HuH-7 (cell line): ENCODE results near the gene SENP7.
"Not testable (repeated sequence)": the region's sequence is repeated elsewhere in the genome, so short reads cannot be mapped to it uniquely, and the experiment has no call there.

ENCODE experiments used
- DNase-seq: peaks from one replicate; pipeline ENCODE4 v3.0.0; 2011; ENCODE audit warnings: low spot score

SENP7 gene

DNA sequence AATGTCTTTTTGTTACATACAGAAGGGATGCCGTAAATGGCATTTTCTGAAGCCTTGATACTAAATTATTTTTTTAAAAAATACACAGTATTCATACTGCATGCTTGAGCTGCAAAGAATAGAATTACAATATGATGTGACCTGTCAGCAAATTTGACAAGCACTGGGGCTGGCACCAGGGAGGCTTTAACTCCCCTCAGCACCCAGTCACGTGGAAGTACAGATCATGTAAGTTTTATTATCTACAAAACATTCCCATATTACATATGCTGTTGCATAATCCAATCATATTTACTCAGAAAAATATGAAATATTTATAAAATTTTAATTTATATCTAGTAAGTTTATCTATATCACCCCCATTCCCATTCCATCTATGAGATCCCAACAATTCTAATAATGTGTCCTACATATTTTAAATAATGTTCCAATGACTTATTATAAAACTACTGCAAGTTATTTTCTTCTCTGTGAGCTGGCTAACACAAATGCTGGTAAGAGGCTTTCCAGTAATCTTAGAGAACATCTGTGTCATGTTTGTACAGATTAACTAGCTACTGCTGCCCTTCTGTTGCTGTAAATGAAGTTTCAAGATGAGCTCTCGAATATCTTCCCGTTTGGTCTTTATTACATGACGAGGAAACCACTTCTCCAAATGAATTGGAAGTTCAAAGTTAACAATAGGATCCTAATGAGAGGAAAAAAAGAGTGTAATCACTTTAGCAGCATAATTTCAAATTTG, 187.4 kb downstream of the SENP7 start:
- DNase-seq, result no peak

DNA sequence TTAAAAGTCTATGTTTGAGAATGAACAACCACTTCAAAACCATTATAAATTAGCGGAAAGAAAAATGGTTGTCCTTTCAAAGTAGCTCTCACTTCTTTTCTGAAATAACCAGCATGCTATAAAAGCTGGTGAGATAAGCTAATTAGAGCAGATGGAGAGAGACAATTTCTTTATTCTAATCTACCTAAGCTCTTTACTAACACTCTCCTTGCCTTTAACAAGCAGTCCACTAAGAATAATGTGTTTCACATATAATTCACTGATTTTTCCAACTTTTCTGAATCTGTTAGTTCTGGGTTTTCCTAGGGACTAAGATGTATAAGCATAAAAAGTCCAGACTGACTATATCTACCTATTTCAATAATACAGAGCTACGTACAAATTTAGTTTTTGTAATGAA, 192.5 kb downstream of the SENP7 start, which contains the start of gene IMPG2:
Gene IMPG2, minus strand, starts transcription at position 101 of the 400 bp plus-strand sequence. CDS start 203 bp downstream, outside the sequence.
- no peak for DNase-seq

DNA sequence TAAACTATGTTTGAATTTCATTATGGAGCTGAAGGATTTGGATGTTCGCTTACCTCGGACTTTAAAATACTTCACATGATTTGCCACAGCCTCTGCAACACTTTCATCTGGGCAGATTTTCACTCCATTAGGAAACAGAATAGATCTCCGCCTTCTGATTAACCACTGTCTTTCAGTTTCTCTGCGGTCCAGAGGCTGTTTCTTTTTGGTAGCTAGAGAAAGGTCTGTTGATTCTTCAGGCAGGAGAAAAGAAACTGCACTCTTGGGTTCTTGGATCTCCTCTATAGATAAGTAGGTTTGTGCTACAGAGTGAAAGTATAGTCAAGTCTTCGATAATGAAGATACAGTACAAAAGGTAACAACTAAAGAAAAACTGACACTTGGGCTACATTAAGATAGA, 193.5 kb downstream of the SENP7 start:
- no peak for DNase-seq

DNA sequence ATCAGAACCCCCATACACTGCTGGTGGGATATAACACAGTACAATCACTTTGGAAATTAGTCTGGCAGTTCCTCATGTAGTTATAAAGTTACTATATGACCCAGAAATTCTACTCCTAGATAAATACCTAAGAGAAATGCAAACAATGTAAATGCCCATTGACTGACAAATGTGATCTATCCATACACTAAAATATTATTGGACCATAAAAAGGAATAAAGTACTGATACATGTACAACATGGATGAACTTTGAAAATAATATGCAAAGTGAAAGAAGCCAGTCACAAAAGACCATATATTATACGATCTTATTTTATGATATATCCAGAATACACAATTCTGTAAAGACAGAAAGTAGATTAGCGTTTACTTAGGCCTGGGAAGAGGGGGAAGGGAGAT, 200.5 kb downstream of the SENP7 start:
- DNase-seq, result no peak

DNA sequence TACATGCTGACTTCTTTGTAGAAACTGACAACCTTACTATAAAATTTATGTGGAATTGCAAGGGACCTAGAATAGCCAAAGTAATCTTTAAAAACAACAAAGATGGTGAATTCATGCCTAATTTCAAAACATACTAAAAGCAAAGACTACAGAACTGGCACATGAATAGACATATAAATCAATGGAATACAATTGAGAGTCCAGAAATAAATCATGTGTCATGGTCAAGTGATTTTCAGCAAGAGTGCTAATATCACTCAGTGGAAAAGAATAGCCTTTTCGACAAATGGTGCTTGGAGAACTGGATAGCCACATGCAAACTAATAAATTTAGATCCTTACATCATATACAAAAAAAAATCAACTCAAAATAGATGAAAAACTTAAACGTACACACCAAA, 201.3 kb downstream of the SENP7 start:
- no peak for DNase-seq

DNA sequence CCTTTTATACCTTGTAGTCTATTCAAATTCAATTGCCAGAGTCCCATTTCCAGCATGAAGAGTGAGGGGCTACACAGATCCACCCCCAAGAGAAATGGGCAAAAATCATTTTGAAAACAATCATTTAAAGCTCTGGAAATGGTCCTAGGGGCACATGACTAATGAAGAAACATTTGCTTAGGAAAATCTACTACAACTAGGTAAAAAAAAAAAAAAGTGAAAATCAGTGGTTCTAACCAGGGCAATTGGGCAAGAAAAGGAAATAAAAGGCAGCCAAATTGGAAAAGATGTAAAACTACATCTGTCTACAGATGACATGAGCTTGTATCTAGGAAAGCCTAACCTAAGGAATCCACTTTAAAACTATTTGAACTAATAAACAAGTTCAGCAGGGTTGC, 202.0 kb downstream of the SENP7 start:
- no peak for DNase-seq

DNA sequence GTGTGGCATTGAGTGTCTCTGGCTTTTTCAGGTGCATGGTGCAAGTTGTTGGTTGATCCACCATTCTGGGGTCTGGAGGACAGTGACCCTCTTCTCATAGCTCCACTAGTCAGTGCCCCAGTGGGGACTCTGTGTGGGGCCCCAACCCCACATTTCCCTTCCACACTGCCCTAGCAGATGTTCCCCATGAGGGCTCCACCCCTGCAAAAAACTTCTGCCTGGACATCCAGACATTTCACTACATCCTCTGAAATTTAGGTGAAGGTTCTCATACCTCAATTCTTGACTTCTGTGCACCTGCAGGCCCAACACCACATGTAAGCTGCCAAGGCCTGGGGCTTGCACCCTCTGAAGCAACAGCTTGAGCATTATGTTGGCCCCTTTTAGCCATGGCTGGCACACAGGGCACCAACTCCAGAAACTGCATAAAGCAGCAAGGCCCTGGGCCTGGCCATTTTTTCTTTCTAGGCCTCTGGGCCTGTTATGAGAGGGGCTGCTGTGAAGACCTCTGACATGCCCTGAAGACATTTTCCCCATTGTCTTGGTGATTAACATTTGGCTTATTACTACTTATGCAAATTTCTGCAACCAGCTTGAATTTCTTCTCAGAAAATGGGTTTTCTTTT, 204.8 kb downstream of the SENP7 start:
- DNase-seq, result not testable (repeated sequence)

DNA sequence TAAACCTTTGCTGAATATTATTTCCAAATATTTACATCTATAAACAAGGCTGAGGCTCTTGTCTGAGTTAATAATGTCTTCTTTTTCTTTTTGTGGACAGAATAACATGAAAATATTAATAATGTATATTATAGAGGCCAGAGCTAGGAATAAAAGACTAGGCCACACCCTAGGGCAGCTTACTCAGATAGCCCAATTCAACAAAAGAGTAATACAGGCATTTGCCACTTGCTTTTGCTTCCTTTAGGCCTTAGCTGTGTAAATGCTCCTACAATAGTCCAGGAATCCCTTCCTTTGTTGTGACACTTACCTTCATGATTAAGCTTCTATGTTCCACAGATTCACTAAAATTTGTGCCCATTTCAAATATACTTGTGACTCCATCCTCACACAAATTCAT, 209.2 kb downstream of the SENP7 start:
- no peak for DNase-seq

DNA sequence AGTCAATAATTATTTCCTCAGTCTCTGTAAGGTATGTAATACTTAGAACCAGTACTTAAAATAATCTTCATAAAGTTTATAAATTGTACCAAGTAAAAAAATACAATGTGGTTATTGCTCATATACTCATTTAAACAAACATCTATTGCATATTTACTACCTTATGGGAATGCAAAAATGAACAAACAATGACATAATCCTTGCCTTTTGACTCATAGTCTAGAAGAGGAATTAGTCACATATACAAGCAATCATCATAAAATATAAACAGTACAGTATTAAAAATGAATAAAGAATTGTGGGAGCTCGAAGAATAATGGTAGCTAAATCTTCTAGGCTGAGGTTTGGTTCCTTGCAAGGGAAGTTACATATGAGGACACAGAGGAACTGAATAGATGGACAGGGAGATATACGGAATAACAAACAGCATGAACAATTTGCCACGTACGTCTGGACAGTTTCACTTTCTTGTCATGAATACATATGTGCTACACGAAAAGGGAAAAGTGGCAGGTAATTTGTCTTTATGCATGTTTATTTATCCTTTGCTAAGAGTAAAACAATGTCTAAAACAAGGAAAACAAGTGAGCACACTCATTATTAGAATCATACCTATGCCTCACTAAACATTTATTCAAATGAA, 209.8 kb downstream of the SENP7 start:
- DNase-seq, result no peak

DNA sequence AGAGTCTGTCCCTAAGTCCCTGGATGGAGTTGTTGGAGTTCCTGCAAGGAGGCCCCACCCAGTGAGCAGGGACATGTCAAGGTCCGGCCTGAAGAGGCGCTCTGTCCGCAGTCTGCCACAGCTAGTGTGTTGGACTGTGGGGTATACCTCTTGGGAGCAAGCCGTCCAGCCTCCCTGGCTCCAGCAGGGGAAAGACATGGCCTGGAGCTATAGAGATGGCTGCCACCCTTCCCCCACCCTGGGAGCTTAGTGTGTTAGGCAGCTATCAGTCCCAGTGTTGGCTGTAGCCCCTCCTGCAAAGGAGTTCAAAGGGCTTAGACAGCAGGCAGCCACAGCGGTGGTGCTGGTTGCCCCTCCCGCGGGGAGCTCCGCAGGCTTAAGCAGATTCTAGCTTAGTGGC, 212.9 kb downstream of the SENP7 start:
- DNase-seq, result no peak

DNA sequence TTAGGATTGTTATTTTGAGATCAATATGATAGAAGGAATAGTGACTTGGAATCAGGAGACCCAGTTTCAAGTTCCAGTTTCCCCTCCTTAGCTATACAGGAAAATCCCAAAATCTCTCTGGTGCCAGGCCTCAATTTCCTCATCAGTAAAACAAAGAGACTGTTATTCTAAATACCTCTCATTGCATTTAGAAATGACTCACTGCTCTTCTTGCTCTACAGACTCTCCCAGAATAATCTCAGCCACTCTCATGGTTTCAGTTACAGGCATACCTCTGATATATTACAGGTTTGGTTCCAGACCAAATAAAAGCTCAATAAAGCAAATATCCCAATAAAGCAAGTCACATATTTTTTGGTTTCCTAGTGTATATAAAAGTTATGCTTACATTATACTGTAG, 221.0 kb downstream of the SENP7 start:
- DNase-seq, result no peak

DNA sequence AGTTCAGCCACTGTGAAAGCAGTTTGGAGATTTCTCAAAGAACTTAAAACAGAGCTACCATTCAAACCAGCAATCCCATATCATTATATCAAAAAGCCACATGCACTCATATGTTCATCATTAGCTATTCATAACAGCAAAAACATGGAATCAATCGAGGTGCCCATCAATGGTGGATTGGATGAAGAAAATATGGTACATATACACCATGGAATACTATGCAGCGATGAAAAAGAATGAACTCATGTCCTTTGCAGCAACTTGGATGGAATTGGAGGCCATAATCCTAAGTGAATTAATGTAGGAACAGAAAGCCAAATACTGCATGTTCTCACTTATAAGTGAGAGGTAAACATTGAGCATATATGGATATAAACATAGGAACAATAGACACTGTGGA, 224.7 kb downstream of the SENP7 start:
- DNase-seq, result no peak

DNA sequence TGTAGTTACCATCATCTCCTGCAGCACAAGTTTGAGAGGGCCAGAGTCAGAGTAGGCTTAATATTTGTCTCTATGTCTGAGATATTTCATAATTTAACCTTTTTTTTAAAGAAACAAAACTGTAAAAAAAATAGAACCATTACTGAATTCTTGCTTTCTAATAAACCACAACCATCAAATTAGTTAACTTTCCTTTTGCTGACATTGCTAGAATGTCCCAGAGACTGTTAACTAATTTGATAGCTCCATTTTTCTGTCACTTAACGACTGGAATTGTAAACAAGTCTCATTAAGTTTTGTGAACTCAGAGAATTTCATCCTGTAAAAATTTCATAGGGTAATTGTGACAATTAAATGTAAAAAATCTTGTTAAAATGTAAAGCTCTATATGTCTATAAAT, 228.3 kb downstream of the SENP7 start:
- no peak for DNase-seq

DNA sequence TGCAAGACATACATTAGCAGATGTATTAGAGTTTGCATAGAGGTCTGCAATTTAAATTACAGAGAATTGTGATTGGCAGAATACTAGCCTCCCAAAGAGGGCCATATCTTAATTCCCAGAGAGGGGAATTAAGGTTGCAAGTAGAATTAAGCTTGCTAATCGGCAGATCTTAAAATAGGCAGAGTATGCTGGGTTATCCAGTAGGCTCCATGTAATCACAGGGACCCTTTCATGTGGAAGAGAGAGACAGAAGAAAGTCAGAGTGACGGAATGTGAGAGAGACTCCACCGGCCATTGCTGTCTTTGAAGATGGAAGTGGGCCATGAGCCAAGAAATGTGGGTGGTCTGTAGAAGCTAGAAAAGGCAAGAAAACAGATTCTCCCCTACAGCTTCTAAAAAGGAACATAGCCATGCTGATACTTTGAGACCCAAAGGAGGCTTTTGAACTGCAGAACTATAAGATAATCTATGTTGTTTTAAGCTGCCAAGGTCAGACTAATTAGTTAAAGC, 231.4 kb downstream of the SENP7 start:
- no peak for DNase-seq

DNA sequence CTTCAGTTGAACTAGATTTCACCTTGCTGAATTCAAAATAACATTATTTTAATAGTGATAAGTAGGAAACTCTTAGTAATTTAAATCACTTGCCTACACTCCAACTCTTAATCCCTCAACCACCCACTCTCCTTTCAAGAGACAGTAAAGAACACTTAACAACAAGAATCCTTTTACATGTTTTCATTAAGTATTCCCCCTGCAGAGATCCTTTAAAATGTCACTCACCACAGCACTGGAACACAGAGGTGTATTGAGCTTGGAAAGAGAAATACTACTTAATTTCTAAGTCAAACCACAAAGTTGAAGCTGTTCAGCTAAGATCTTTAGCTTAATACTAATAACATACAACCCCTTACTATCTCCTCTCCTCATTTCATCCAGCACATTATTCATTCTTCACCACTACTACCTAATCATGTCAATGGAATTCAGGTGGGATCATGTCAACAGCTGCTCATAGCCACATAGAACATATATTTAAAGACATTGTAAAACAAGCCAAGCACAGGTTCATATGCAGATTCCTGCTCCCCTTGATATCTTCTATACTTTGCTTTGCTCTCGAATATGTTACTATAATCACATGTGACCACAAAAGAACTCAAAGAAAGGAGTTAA, 233.1 kb downstream of the SENP7 start:
- no peak for DNase-seq

DNA sequence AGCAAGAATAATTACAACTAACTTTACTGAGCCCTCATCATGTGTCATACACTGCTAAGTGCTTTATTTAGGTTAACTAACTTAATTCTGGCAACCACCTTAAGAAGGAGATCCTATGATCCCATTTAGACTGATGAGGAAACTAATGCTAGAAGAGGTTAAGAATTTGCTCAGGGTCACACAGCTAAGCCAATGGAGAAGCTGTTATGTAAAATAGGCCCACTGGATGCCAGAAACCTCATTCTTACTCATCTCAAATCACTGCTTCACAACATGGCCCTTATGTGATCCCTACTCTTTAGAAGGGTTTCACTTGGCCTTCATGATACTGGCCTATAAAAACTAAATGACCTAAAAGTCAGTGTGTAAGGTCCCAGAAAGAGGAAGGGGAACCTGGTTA, 233.8 kb downstream of the SENP7 start:
- DNase-seq, result no peak

DNA sequence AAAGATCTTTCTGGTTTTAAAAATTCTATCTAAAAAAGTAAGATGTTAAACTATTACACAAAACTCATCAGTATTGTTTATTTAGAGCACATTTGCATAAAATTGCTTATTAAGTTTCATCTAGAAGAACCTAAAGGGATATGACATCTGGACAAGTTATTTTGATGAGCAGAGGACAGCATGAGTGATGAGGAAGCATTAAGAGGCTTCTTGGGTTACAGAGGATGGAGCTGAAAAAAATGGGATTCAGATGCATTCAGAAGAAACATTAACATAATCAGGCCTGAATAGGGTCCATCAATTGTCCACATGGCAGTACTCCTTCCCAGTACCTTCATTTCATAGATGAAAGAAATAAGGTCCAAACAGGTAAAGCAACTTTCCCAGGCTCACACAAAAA, 234.3 kb downstream of the SENP7 start:
- DNase-seq, result no peak
